ENCODE results near the gene TOMM40.
"Not testable (repeated sequence)": the region's sequence is repeated elsewhere in the genome, so short reads cannot be mapped to it uniquely, and the experiment has no call there.

Gene TOMM40

GRCh38 chr19:44869733-44870470 is 21.2 kb upstream of the TOMM40 start:
- peak in 1 of 56 donors; percentile 36 for DNase-seq

- no peak for DNase-seq
Observed at GRCh38 chr19:44871809-44872208, 19.2 kb upstream of the TOMM40 start.

GRCh38 chr19:44872661-44873060 is 18.4 kb upstream of the TOMM40 start:
- no peak for DNase-seq

DNA sequence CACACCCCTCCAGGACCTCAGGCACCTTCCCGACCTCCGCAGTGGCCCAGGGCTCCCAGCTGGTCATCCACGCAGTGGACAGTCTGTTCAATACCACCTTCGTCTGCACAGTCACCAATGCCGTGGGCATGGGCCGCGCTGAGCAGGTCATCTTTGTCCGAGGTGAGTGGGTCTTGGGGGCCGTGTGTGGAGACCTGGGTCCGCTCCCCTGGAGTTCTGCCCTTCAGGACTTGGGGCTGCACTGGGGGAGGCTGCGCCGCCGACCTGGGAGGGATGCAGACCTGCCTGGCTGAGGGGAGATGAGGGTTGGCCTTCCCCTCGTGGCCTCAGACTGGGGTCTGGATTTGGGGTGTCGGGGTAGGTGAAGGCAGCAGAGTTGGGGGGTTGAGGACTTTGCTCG is 16.7 kb upstream of the TOMM40 start:
- DNase-seq = no peak

DNA sequence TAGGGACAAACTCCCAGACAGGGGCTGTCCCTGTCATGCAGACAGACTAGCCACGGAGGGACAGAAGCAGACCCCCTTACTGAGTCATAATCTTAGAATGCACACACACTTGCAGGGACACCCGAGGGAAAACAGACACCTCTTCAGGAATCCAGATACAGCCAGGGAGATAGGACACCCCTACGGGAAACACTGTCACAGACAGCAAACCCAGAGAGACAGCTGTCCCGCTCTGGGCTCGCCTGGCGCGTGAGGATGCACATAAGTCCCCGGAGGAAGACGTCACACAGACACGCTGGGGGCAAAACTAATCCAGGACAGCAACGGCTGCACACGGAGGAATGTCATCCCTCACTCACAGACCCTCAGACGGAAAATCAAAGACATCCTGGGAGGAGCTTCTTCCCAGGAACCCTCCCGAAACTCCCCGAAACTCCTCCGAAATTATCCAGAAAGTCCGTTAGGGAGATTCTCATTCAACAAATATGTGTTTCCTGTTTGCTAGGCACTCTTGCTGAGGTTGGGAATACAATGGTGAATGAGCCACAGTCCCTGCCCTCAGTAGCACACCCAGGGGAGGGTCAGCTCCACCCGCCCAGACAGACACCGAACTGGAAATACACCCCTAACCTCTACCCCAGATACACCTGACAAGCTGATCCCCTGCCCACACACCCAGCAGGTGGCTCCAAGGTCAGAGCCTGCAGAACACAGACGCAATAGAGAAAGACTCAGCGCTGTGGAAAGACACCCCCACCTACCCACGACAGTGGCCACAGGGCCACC is 15.2 kb upstream of the TOMM40 start:
- DNase-seq = no peak

DNA sequence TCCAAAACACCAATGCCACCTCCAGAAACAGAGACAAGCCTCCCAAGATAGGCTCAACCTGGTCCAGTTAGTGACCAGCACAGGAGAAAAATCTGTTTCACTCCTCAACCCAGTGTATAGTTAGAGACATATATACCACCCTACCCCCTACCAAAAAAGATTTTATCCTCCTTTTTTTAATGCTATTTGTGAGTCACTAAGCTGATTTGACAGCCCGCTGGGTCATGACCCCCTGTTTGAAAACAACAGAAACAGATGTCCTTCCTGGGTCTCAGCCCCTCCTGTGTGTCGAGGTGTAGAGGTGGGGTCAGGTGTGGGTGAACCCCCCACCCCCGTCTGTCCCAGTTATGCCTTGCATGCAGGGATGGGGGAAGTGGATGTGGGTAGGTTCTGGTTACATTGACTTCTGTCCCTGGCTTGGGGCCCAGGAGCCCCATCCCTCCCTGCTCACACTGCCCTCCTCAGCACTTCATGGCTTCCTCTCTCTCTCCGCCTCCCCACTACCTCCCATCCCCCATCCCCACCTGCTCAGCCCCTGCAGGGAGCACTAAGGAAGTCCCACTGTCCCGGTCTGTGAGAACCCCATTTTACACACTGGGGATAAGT is 14.0 kb upstream of the TOMM40 start:
- DNase-seq = no peak

- DNase-seq = no peak
Observed at GRCh38 chr19:44878120-44878865, 12.8 kb upstream of the TOMM40 start.

DNA sequence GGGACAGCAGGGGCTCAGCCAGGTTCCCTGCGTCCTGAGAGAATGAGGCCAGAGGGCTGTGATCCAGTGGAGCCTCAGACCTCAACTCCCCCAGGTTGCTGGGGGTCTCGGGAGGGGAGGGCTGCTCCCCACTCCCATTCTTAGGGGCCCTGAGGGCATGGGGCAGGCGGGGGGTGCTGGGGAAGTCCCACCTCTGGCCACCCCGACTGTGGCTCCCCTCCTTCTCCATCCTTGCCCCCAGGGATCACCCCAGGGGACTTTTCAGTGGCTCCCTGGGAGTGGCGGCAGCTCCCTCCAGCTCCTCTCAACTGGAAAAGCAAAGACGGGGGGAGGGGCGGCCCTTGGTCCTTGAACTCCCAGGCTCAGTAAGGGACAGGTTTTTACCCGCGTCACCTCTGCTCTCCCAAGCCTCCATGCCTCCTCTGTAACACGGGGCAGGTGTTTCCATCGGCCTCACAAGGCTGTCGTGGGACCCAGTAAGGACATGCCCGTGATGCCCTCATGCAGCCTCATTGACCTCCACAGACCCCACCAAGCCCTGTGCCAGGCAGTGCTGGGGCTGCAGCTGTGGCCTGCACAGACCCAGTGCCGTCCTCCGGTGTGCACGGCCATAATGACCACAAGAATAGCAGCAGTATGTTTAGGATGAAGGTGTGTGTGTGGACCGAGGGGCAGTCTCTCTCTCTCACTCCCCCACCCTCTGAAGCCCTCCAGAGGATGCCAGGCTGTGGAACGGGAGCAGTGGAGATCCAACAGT is 11.6 kb upstream of the TOMM40 start:
- DNase-seq = no peak

GRCh38 chr19:44882063-44882462 is 9.0 kb upstream of the TOMM40 start:
- DNase-seq = no peak

DNA sequence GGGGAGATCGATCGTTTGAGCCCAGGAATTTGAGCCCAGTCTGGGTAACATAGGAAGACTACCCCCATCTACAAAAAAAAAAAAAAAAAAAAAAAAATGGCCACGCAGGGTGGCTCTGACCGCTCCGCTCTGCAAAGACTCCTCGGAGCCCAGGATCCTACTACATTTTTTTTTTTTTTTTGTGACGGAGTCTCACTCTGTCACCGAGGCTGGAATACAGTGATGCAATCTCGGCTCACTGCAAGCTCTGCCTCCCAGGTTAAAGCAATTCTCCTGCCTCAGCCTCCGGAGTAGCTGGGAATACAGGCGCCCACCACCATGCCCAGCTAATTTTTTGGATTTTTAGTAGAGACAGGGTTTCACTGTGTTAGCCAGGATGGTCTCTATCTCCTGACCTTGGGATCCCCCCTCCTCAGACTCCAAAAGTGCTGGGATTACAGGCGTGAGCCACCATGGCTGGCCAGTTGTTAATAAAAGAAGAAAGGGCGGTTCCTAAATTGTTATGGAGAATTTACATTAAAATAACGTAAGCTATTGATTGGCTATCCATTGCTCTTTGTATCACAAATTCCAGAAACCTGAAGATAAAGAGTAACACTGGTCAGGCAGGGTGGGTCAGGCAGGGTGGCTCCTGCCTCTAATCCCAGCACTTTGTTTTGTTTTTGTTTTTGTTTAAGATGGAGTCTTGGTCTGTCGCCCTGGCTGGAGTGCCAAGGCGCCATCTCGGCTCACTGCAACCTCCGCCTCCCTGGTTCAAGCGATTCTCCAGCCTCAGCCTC is 8.2 kb upstream of the TOMM40 start:
- DNase-seq = not testable (repeated sequence)

- DNase-seq = no peak
Observed at GRCh38 chr19:44883922-44884321, 7.1 kb upstream of the TOMM40 start.

DNA sequence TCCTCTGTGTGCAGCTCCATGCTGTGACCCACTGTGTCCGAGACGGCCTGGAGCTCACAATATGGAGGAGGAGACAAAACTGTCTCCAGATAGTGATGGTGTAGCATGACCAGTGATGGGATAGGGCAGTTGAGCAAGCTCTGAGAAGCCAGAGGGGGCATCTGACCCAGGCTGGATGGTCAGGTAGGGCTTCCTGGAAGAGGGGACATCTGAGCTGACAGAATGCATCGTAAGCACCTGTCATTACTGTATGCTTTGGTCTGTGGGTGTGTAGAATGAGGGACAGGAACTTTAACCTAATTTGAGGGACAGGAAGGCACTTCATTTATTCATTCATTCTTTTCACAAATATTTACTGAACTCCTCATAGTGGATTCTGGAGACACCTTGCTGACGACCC is 6.5 kb upstream of the TOMM40 start:
- DNase-seq = no peak

- no peak for DNase-seq
Observed at GRCh38 chr19:44886141-44886540, 4.9 kb upstream of the TOMM40 start.

DNA sequence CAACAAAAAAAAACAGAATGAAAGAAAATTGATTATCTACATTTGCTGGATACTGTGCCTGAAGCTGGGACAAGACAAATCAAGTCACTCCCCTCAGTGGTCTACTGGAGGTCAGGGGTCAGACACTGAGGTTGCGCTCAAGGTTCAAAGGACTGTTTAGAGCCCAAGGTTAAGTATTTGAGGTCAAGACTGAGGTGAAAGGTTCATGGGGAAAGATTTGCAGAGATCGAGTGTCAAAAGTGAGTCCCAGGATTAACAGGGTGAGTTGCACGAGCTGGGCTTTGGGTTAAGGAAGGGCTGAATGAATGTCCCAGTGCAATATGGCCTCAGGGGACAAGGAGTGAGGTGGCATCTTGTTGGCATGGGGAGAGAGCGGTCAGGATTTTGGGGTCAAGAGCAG is 3.4 kb upstream of the TOMM40 start:
- no peak for DNase-seq

DNA sequence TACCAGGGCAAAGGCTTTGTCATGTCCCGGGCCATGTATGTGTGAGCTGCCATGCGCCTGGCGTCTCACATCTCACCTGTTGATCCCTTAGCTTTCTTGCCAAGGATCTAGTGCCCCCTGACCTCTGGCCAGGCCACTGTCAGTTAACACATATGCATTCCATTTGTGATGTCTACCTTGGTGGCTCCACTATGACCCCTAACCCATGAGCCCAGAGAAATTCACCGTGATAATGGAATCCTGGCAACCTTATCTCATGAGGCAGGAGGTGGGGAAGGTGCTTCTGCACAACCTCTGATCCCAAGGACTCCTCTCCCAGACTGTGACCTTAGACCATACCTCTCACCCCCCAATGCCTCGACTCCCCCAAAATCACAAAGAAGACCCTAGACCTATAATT is 2.7 kb upstream of the TOMM40 start:
- not testable (repeated sequence) for DNase-seq

GRCh38 chr19:44889830-44890365 is 1.2 kb upstream of the TOMM40 start:
- no peak for DNase-seq

DNA sequence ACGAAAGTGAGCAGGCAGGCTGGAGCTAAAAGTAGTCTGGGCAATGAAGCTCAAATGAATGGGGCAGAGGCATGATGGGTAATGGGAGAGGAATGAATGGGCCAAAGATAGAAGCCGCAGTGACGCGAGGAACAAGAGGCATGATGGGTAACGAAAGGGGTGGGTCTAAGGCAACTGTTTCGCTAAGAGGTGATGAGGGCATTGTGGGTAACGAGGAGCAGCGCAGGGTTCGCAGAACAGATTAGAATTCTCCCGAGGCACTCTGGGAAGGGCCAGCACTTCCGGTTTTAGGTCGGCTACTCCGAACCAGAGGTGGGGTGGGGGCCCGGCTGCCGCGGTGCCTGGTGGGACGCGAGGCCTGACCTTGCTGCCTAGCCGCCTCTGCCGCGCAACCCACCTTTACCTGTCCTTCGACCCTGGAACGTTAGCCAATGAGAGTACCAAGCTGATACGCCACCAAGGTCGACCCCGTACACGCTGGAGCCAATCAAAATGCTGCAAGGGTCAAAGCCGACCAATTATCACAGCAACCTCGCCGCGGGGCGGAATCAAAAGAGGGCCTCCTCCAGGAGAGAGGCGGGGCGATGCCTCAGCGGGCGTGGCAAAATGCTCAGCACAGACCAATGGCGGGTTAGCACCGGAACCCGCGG is 563 bp upstream of the TOMM40 start:
- DNase-seq = peak; percentile 93 to 100 (median 100)

GRCh38 chr19:44892932-44893331 is 1.9 kb downstream of the TOMM40 start:
- DNase-seq = no peak

GRCh38 chr19:44893332-44894051 is 2.4 kb downstream of the TOMM40 start:
- no peak for DNase-seq
